Measurements from ENCODE around the gene CDC14B.

DNA sequence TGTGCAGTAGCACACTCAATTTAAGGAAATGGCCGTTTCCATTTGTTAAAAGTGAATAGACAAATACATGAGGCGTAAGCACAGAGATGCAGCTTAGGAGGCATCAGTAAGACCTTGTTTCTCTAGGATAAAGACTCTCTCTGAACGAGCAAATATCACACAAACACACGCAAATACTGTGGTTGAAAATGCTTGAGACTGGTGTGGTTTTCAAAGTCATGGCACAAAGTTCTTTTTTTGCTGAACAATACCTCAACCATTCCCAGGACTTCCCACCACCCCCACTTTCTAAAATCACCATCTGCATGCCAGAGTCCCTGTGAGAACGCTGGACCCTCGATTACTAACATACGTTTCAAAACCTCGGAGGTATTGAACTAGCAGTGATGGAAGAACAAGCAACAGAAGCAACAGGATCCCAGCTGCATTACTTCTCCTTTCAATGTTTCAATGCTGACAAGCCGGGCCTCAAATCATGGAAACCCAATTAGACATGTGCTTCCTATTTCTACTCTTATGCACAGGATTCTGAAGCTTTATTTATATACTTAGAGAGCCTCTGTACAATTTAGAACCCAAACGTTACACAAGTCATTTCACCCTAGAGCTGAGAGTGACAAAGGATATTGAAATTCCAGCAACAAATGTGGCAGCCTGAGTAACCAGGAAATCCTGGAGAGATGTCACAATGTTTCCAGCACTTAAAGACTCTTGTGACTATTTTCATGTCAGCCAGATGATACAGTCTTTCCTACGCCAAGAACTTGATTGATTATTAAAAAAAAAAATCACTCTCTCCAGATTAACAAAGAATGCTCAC lies 63.9 kb downstream of the CDC14B start:
- TF ChIP-seq, protein P1, sequence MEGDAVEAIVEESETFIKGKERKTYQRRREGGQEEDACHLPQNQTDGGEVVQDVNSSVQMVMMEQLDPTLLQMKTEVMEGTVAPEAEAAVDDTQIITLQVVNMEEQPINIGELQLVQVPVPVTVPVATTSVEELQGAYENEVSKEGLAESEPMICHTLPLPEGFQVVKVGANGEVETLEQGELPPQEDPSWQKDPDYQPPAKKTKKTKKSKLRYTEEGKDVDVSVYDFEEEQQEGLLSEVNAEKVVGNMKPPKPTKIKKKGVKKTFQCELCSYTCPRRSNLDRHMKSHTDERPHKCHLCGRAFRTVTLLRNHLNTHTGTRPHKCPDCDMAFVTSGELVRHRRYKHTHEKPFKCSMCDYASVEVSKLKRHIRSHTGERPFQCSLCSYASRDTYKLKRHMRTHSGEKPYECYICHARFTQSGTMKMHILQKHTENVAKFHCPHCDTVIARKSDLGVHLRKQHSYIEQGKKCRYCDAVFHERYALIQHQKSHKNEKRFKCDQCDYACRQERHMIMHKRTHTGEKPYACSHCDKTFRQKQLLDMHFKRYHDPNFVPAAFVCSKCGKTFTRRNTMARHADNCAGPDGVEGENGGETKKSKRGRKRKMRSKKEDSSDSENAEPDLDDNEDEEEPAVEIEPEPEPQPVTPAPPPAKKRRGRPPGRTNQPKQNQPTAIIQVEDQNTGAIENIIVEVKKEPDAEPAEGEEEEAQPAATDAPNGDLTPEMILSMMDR (conservative IDR thresholded peaks at IDR 0.05; ENCODE audit: low read depth, low read length) = no peak
- TF ChIP-seq EZH2 (IDR thresholded peaks at IDR 0.05; ENCODE audit: low read length, unreplicated experiment) (no peak), EZH2phosphoT487 (IDR thresholded peaks at IDR 0.05; ENCODE audit: borderline replicate concordance, low read length) (no peak)

All from PC-3 (cell line).